ENCODE data around the gene ATM. TPM values are rescaled to one million over a fixed set of nuclear protein-coding genes. Genes with fewer than 3 reads are reported as not detected.

The ATM gene
- total RNA-seq, 2 experiments from 2014 or later: 125 to 159 TPM

DNA sequence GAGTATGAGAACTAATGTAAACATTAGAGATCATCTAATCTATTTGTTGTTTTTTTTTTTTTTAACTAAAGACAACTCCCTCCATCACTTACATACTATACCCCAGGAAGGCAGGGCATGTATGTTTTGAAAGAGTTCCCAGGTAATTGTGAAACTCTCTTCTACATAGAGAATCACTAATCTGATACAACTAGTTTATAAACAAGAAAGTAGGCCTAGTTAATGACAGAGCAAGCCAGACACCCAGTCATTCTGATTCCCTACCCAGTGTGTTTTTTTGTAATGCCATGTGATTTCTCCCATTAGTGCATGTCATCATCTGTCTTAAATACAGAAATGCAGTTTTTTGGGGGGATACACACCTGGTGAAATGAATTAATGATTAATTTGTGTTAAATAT, 123.6 kb downstream of the ATM start:
- peaks cover 58% of the 10 kb centered on the region for H3K36me3 ChIP-seq (ENCODE audit: insufficient read depth, low read length)
- no TSS peak for BruUV-seq (replicated peaks)
- no peak for DNase-seq (ENCODE audit: low spot score)
- H3K9me2 ChIP-seq (ENCODE audit: insufficient read depth, low read length): no peaks in the 10 kb centered on the region
- TF ChIP-seq, protein P1, sequence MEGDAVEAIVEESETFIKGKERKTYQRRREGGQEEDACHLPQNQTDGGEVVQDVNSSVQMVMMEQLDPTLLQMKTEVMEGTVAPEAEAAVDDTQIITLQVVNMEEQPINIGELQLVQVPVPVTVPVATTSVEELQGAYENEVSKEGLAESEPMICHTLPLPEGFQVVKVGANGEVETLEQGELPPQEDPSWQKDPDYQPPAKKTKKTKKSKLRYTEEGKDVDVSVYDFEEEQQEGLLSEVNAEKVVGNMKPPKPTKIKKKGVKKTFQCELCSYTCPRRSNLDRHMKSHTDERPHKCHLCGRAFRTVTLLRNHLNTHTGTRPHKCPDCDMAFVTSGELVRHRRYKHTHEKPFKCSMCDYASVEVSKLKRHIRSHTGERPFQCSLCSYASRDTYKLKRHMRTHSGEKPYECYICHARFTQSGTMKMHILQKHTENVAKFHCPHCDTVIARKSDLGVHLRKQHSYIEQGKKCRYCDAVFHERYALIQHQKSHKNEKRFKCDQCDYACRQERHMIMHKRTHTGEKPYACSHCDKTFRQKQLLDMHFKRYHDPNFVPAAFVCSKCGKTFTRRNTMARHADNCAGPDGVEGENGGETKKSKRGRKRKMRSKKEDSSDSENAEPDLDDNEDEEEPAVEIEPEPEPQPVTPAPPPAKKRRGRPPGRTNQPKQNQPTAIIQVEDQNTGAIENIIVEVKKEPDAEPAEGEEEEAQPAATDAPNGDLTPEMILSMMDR (conservative IDR thresholded peaks at IDR 0.05; ENCODE audit: low read length): no peak
- intact Hi-C loops (cut with micrococcal nuclease; ENCODE audit: unreplicated experiment): no loop called here
- no peak overlapping the region for H3K4me3 ChIP-seq (ENCODE audit: low read depth, low read length, poor library complexity, severe bottlenecking)
- CTCF ChIA-PET (ENCODE audit: unreplicated experiment): no interaction called here
- POLR2A ChIA-PET: no interaction called here
- H3K4me2 ChIP-seq (ENCODE audit: low read length): no peak overlapping the region
- H3K79me2 ChIP-seq (ENCODE audit: insufficient read depth, low read depth, low read length): no peaks in the 10 kb centered on the region
- no peak overlapping the region for H2AFZ ChIP-seq (ENCODE audit: low read length)
- no peak overlapping the region for H3K27ac ChIP-seq (ENCODE audit: low read depth, low read length, poor library complexity, severe bottlenecking)
- H4K20me1 ChIP-seq (ENCODE audit: insufficient read depth, low read length): no peaks in the 10 kb centered on the region
- H3K9me3 ChIP-seq (ENCODE audit: low read length): no peaks in the 10 kb centered on the region
- no peaks in the 10 kb centered on the region for H3K4me1 ChIP-seq (ENCODE audit: insufficient read depth, low read length, poor library complexity, severe bottlenecking)

DNA sequence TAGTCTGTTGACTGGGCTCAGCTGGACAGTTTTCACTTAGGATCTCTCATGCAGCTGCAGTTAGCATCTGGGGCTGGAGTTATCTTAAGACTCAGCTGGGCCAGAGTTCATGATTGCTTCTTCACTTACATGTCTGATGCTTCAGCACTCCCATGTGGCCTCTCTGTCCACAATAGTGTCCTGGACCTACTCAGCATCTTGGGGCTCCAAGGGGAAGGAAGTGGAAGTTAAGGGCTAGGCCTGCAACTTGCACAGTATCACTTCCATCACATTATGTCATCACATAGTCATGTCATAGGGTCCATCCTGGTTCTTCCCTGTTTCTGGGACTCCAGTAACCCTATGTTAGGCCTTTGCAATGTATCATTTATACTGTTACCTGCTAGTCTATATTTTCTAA, 128.6 kb downstream of the ATM start:
- ChIA-PET CTCF (ENCODE audit: unreplicated experiment) (no interaction called here), POLR2A (interaction anchor here (0.5 kb wide), 1 partner anchor 632 kb away, joined by 3 read pairs; no protein-coding TSS in a partner anchor)
- Histone ChIP-seq H3K4me1 (ENCODE audit: insufficient read depth, low read length, poor library complexity, severe bottlenecking) (no peaks in the 10 kb centered on the region), H4K20me1 (ENCODE audit: insufficient read depth, low read length) (no peaks in the 10 kb centered on the region), H3K79me2 (ENCODE audit: insufficient read depth, low read depth, low read length) (no peaks in the 10 kb centered on the region), H3K4me2 (ENCODE audit: low read length) (no peak overlapping the region), H2AFZ (ENCODE audit: low read length) (no peak overlapping the region), H3K4me3 (ENCODE audit: low read depth, low read length, poor library complexity, severe bottlenecking) (no peak overlapping the region), H3K9me2 (ENCODE audit: insufficient read depth, low read length) (no peaks in the 10 kb centered on the region), H3K36me3 (ENCODE audit: insufficient read depth, low read length) (peaks cover 90% of the 10 kb centered on the region), H3K9me3 (ENCODE audit: low read length) (no peaks in the 10 kb centered on the region), H3K27ac (ENCODE audit: low read depth, low read length, poor library complexity, severe bottlenecking) (no peak overlapping the region)
- BruUV-seq (replicated peaks): no TSS peak
- no peak for DNase-seq (ENCODE audit: low spot score)
- intact Hi-C loops (cut with micrococcal nuclease; ENCODE audit: unreplicated experiment): no loop called here
- no peak for TF ChIP-seq EZH2phosphoT487 (IDR thresholded peaks at IDR 0.05; ENCODE audit: borderline replicate concordance, low read depth, low read length)
- TF ChIP-seq, protein P1 (conservative IDR thresholded peaks at IDR 0.05; ENCODE audit: low read length): no peak

DNA sequence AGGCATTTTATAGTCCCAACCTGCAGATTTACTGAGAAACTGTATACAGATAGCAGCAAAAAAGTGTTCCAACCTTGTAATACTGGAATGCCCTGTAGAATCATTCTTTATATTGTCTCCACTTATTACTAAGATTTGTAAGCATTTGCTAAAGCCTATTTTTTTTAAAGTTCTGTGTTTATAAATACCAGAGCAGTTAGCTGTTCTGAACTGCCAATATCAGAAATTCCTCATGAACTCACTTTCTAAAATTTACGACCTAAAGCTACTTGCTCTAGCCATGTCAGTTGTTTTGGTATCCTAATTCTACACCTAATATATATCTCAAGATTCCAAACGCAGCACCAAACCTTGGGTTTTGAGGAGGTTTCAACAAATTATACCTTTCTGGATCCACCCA, 141.3 kb downstream of the ATM start:
- CTCF ChIA-PET (ENCODE audit: unreplicated experiment): no interaction called here
- Histone ChIP-seq H3K79me2 (ENCODE audit: insufficient read depth, low read depth, low read length) (no peaks in the 10 kb centered on the region), H3K9me2 (ENCODE audit: insufficient read depth, low read length) (no peaks in the 10 kb centered on the region), H3K36me3 (ENCODE audit: insufficient read depth, low read length) (peaks cover 41% of the 10 kb centered on the region), H2AFZ (ENCODE audit: low read length) (no peak overlapping the region), H4K20me1 (ENCODE audit: insufficient read depth, low read length) (no peaks in the 10 kb centered on the region), H3K4me3 (ENCODE audit: low read depth, low read length, poor library complexity, severe bottlenecking) (no peak overlapping the region), H3K4me2 (ENCODE audit: low read length) (no peak overlapping the region), H3K9me3 (ENCODE audit: low read length) (no peaks in the 10 kb centered on the region), H3K4me1 (ENCODE audit: insufficient read depth, low read length, poor library complexity, severe bottlenecking) (no peaks in the 10 kb centered on the region), H3K27ac (ENCODE audit: low read depth, low read length, poor library complexity, severe bottlenecking) (no peak overlapping the region)
- intact Hi-C loops (cut with micrococcal nuclease; ENCODE audit: unreplicated experiment): no loop called here
- TF ChIP-seq, protein P1 (conservative IDR thresholded peaks at IDR 0.05; ENCODE audit: low read length): no peak
- TF ChIP-seq EZH2phosphoT487 (IDR thresholded peaks at IDR 0.05; ENCODE audit: borderline replicate concordance, low read depth, low read length): no peak
- POLR2A ChIA-PET: interaction anchor here (0.6 kb wide), 2 partner anchors 339 to 369 kb away, joined by 3 read pairs; no protein-coding TSS in a partner anchor
- no TSS peak for BruUV-seq (replicated peaks)
- DNase-seq (ENCODE audit: low spot score): no peak

Data from OCI-LY7 (cell line).